ENCODE results near the gene B3GLCT. TPM values are rescaled to one million over a fixed set of nuclear protein-coding genes. Genes with fewer than 3 reads are reported as not detected.

B3GLCT gene
- total RNA-seq, 4 donors from 2014 or later, result 5.4 to 14.1 (median 6.6) TPM

- peaks cover 0 to 15% (median 0%) of the 10 kb centered on the region in 3 donors for H3K36me3 ChIP-seq
- H3K4me1 ChIP-seq, result no peaks in the 10 kb centered on the region
- DNase-seq (ENCODE audit: low spot score in 2 of 2), result no peak
- no peak overlapping the region for H3K4me3 ChIP-seq
- no peak overlapping the region for H3K27ac ChIP-seq
- H3K9me3 ChIP-seq, result no peaks in the 10 kb centered on the region
- no peaks in the 10 kb centered on the region for H3K27me3 ChIP-seq
- WGBS, 2 donors, result 95 to 98% methylated on average over 3 of the region's 3 CpGs
- TF ChIP-seq EP300 (IDR thresholded peaks at IDR 0.05) (no peak), POLR2A (IDR thresholded peaks at IDR 0.05) (no peak)
- TF ChIP-seq, protein P1, sequence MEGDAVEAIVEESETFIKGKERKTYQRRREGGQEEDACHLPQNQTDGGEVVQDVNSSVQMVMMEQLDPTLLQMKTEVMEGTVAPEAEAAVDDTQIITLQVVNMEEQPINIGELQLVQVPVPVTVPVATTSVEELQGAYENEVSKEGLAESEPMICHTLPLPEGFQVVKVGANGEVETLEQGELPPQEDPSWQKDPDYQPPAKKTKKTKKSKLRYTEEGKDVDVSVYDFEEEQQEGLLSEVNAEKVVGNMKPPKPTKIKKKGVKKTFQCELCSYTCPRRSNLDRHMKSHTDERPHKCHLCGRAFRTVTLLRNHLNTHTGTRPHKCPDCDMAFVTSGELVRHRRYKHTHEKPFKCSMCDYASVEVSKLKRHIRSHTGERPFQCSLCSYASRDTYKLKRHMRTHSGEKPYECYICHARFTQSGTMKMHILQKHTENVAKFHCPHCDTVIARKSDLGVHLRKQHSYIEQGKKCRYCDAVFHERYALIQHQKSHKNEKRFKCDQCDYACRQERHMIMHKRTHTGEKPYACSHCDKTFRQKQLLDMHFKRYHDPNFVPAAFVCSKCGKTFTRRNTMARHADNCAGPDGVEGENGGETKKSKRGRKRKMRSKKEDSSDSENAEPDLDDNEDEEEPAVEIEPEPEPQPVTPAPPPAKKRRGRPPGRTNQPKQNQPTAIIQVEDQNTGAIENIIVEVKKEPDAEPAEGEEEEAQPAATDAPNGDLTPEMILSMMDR (IDR thresholded peaks at IDR 0.05), result no peak
Observed at GRCh38 chr13:31221057-31221456, 21.3 kb downstream of the B3GLCT start.

DNA sequence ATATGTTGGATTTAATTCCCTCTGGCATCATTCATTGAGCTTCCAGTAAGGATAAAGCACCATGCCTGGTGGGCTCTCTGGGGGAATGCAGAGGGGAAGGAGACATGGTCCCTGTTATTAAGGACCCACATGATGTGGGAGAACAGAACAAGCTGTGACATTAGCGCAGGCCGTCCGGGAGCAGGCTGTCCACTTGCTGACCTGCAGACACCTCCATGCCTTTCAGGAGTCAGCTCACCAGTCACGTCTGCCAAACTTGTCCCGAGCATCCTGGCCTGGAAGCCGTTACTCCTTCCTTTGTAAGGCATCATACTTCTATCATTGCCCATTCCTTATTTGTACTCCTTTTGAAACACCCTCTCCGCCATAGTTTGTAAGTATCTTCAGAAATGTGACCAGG lies 23.4 kb downstream of the B3GLCT start:
- Histone ChIP-seq H3K9me3 (no peaks in the 10 kb centered on the region), H3K27ac (no peak overlapping the region), H3K27me3 (no peaks in the 10 kb centered on the region), H3K4me3 (no peak overlapping the region), H3K36me3 (peaks cover 0 to 15% (median 0%) of the 10 kb centered on the region in 3 donors), H3K4me1 (no peaks in the 10 kb centered on the region)
- WGBS, 2 donors, result 94 to 98% methylated on average over 7 of the region's 7 CpGs
- DNase-seq (ENCODE audit: low spot score in 2 of 2), result no peak
- TF ChIP-seq EP300 (IDR thresholded peaks at IDR 0.05), result no peak
- TF ChIP-seq, protein P1 (IDR thresholded peaks at IDR 0.05), result no peak
- no peak for TF ChIP-seq POLR2A (IDR thresholded peaks at IDR 0.05)

GRCh38 chr13:31223640-31224039 lies 23.9 kb downstream of the B3GLCT start:
- WGBS, 2 donors, result 86 to 89% methylated on average over 2 of the region's 2 CpGs
- H3K4me3 ChIP-seq, result no peak overlapping the region
- no peak for DNase-seq (ENCODE audit: low spot score in 2 of 2)
- no peaks in the 10 kb centered on the region for H3K9me3 ChIP-seq
- H3K27me3 ChIP-seq, result no peaks in the 10 kb centered on the region
- peaks cover 0 to 15% (median 0%) of the 10 kb centered on the region in 3 donors for H3K36me3 ChIP-seq
- TF ChIP-seq POLR2A (IDR thresholded peaks at IDR 0.05), result no peak
- no peak for TF ChIP-seq EP300 (IDR thresholded peaks at IDR 0.05)
- TF ChIP-seq, protein P1 (IDR thresholded peaks at IDR 0.05), result no peak
- H3K27ac ChIP-seq, result no peak overlapping the region
- no peaks in the 10 kb centered on the region for H3K4me1 ChIP-seq

DNA sequence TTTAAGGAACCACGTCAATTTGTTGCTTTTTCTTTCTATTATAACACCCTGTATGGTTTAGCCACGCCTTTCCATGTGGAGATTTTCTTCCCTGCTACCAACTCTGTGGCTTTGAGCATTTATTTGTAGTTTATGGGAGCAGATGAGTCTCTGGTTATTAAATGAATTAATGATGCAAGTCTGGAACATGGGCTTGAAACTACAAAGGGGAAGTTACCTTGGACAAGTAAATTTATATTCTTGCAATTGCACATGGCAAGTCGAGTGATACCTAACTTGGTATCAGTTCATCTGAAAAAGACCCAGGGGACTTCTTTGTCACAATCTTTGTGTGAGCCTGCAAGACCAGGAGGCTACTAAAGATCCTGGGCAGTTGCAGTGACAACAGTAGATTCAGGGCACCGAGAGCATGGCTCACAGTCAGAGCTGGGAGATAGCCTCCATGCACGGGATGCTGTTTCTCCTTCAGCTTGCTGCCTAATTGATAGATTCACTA lies 24.4 kb downstream of the B3GLCT start:
- Histone ChIP-seq H3K4me1 (no peaks in the 10 kb centered on the region), H3K27ac (no peak overlapping the region), H3K4me3 (no peak overlapping the region), H3K27me3 (no peaks in the 10 kb centered on the region), H3K9me3 (no peaks in the 10 kb centered on the region), H3K36me3 (peaks cover 0 to 15% (median 0%) of the 10 kb centered on the region in 3 donors)
- no peak for DNase-seq (ENCODE audit: low spot score in 2 of 2)
- TF ChIP-seq, protein P1 (IDR thresholded peaks at IDR 0.05), result no peak
- TF ChIP-seq POLR2A (IDR thresholded peaks at IDR 0.05) (no peak), EP300 (IDR thresholded peaks at IDR 0.05) (no peak)
- WGBS, 2 donors, result 88 to 93% methylated on average over 5 of the region's 5 CpGs

DNA sequence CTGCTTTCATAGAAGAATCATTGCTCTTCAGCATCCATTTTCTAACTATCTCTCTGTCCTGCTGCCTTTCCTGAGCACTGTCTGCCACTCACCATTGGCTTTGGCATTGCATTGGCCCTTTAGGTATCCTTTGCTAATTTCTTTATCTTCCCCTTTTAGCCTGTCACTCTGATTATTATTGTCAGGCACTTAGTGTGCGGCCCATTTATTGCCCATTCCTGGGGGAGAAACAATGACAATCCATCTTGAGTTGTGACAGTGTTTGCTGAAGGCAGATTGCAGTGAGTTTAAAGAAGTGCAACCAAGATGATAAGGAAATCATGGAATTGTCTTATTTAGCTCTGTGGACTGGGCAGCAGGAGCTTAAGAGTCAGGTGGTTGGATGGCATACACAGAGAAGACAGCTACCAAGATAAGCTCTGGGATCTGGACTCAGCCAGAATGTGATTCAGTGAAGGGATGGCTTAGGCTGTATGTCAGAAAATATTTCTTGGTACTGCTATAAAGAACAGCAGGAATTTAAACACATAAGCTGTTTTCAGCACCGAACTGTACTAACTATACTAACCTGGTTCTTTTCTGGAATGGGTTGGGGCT lies 25.3 kb downstream of the B3GLCT start:
- Histone ChIP-seq H3K4me3 (no peak overlapping the region), H3K36me3 (peaks cover 0 to 17% (median 0%) of the 10 kb centered on the region in 3 donors), H3K9me3 (no peaks in the 10 kb centered on the region), H3K4me1 (no peaks in the 10 kb centered on the region), H3K27ac (no peak overlapping the region), H3K27me3 (no peaks in the 10 kb centered on the region)
- DNase-seq (ENCODE audit: low spot score in 2 of 2), result no peak
- 60 to 81% methylated on average over 2 of the region's 2 CpGs for WGBS, 2 donors
- TF ChIP-seq, protein P1 (IDR thresholded peaks at IDR 0.05), result no peak
- no peak for TF ChIP-seq POLR2A (IDR thresholded peaks at IDR 0.05)
- TF ChIP-seq EP300 (IDR thresholded peaks at IDR 0.05), result no peak

Data from tibial nerve (tissue), 4 donors.